K562 (cell line): Measurements from ENCODE around the gene PSMB10. TPM values are rescaled to one million over a fixed set of nuclear protein-coding genes. Genes with fewer than 3 reads are reported as not detected.

Experiments used
- CHAMP1 ChIP-seq: fragments of 450-650 bp; IDR thresholded peaks from 2 replicates; pipeline ENCODE4 v1.6.1; 2016; ENCODE audit warnings: mild to moderate bottlenecking
- CREM ChIP-seq: IDR thresholded peaks from 2 replicates; pipeline ENCODE4 v1.6.1; 2014; ENCODE audit warnings: antibody characterized with exemption, low read depth
- HDAC2 ChIP-seq: fragments of 450-650 bp; IDR thresholded peaks from 2 replicates; pipeline ENCODE4 v1.6.1; 2016; ENCODE audit warnings: mild to moderate bottlenecking
- HMG20B ChIP-seq: fragments of 250-450 bp; sonication (Bioruptor Pico); IDR thresholded peaks from 2 replicates; pipeline ENCODE4 v1.5.0; 2021; ENCODE audit warnings: mild to moderate bottlenecking
- JUND ChIP-seq, 2 experiments: IDR thresholded peaks; 2 replicates in 1 of 2; 3 replicates in 1 of 2; pipeline ENCODE4 v1.6.1; 2011; ENCODE audit warnings: borderline replicate concordance in 2 of 2, low read depth in 2 of 2, low read length in 2 of 2, improper control_type of control experiment in 1 of 2, missing biosample characterization in 1 of 2, missing genetic modification characterization in 1 of 2, missing genetic modification reagents in 1 of 2
- LEF1 ChIP-seq: fragments of 450-650 bp; IDR thresholded peaks from 2 replicates; pipeline ENCODE4 v1.6.1; 2016; ENCODE audit warnings: mild to moderate bottlenecking
- MAFF ChIP-seq: IDR thresholded peaks from 2 replicates; pipeline ENCODE4 v1.6.1; 2012; ENCODE audit warnings: low read length, improper control_type of control experiment
- MNT ChIP-seq, 2 experiments: fragments of 450-650 bp; conservative IDR thresholded peaks; 2 replicates each; pipeline ENCODE4 v1.6.1; 2017; ENCODE audit warnings: mild to moderate bottlenecking in 2 of 2, moderate library complexity in 2 of 2
- NFIC ChIP-seq: fragments of 450-650 bp; IDR thresholded peaks from 2 replicates; pipeline ENCODE4 v1.6.1; 2017; ENCODE audit warnings: mild to moderate bottlenecking, inconsistent platforms
- REST ChIP-seq, 2 experiments: fragments of 450-650 bp; formaldehyde crosslinking in 1 of 2; IDR thresholded peaks; 2 replicates each; pipeline versions ENCODE4 v1.4.0 to v1.6.1; 2014 to 2020; ENCODE audit warnings: mild to moderate bottlenecking in 2 of 2, borderline replicate concordance in 1 of 2, low read depth in 1 of 2
- RNF219 ChIP-seq: fragments of 250-450 bp; sonication (Bioruptor Pico); IDR thresholded peaks from 2 replicates; pipeline ENCODE4 v1.5.0; 2022; ENCODE audit warnings: mild to moderate bottlenecking
- ZNF12 ChIP-seq: sonication (generic); formaldehyde crosslinking; IDR thresholded peaks from 2 replicates; pipeline ENCODE4 v1.4.0; 2020; ENCODE audit warnings: mild to moderate bottlenecking, missing genetic modification reagents
- polyA plus RNA-seq, 8 experiments: library from polyadenylated mRNA; depleted of rRNA in 4 of 8; stranded (reverse) in 5 of 8; unstranded in 3 of 8; fragments of >200 nt; fragmentation: Nextera tagmentation in 2 of 8; fragmentation: Illumina TruSeq in 1 of 8; extraction: Ambion mirVana in 2 of 8; extraction: Trizol in 1 of 8; gene quantifications; 2 replicates each; pipeline versions ENCODE4 v1.2.1 to v1.2.3, GENCODE V29; 2011 to 2014; ENCODE audit warnings: inconsistent platforms in 1 of 8, missing spikeins in 1 of 8
- total RNA-seq, 7 experiments: library from RNA; depleted of rRNA in 6 of 7; stranded (reverse); fragments of >200 nt in 6 of 7; fragmentation: Illumina TruSeq in 2 of 7; extraction: Trizol in 2 of 7; gene quantifications; 2 replicates each; pipeline versions ENCODE4 v1.2.1 to v1.2.3, GENCODE V29; 2011 to 2021; ENCODE audit warnings: low replicate concordance in 1 of 7

The PSMB10 gene
- total and polyA plus RNA-seq, 9 of the 15 experiments (the other 6 are each of a cell fraction or from before 2014, with no cell fraction given): 11.7 to 105 (median 51.0) TPM

GRCh38 chr16:67922221-67922620, 14.4 kb downstream of the PSMB10 start (continued):
- TF ChIP-seq CHAMP1 (no peak), HMG20B (CRISPR knock-in tag) (no peak), ZNF12 (no peak), REST (IDR thresholded peaks at IDR 0.05; ENCODE audit: borderline replicate concordance) (peak; percentile 28; the same call in 1 of the 2 replicates), REST (CRISPR knock-in tag; IDR thresholded peaks at IDR 0.05; ENCODE audit: low read depth) (no peak), MAFF (0 out of 2 replicates have a peak, but pooled peaks have one; percentile 26), CREM (peak; percentile 26; the same call in 1 of the 2 replicates), HDAC2 (no peak), JUND (IDR thresholded peaks at IDR 0.05; ENCODE audit: borderline replicate concordance, low read depth, low read length) (peak; percentile 36; the same call in 1 of the 2 replicates), JUND (tag; IDR thresholded peaks at IDR 0.05; ENCODE audit: borderline replicate concordance, low read depth, low read length) (peak; percentile 42; the same call in 1 of the 3 replicates), RNF219 (CRISPR knock-in tag) (no peak), LEF1 (0 out of 2 replicates have a peak, but pooled peaks have one; percentile 32), MNT (conservative IDR thresholded peaks at IDR 0.05) (peak in 1 of 2 experiments; percentile 24; a peak in 1 of 4 replicates), NFIC (no peak)
